Natural killer cell (primary cell): Measurements from ENCODE around the gene AQP9. TPM values are rescaled to one million over a fixed set of nuclear protein-coding genes. Genes with fewer than 3 reads are reported as not detected.
"Not testable (repeated sequence)": the region's sequence is repeated elsewhere in the genome, so short reads cannot be mapped to it uniquely, and the experiment has no call there.

Experiments
- ATAC-seq, 3 donors: fragments of 150-1000 bp in 2 of 3; fragments of 200-7000 bp in 1 of 3; cut with Tn5 transposase; 1 replicate in 1 of 3; 2 replicates in 2 of 3; pipeline ENCODE4 v1.10.0; 2021; ENCODE audit warnings: mild to moderate bottlenecking in 2 of 3, moderate library complexity in 2 of 3
- DNase-seq, 2 donors: peaks; one replicate each; pipeline versions ENCODE4 v3.0.0 to v3.0.0-alpha.2; 2013 to 2021; ENCODE audit warnings: mixed read lengths in 1 of 2
- H3K27ac ChIP-seq: one replicate; pipeline ENCODE4 v1.5.1; 2013; ENCODE audit warnings: mild to moderate bottlenecking, low read length
- H3K27me3 ChIP-seq: one replicate; pipeline ENCODE4 v1.6.1; 2013; ENCODE audit warnings: low read length; ENCODE audit not compliant: control insufficient read depth, insufficient read depth
- H3K36me3 ChIP-seq: one replicate; pipeline ENCODE4 v1.6.1; 2013; ENCODE audit warnings: low read length; ENCODE audit not compliant: control insufficient read depth, insufficient read depth
- H3K4me1 ChIP-seq: one replicate; pipeline ENCODE4 v1.6.1; 2013; ENCODE audit warnings: low read length; ENCODE audit not compliant: control insufficient read depth, insufficient read depth
- H3K4me3 ChIP-seq: one replicate; pipeline ENCODE4 v1.5.1; 2013; ENCODE audit warnings: low read length
- H3K9me3 ChIP-seq: one replicate; pipeline ENCODE4 v1.6.1; 2013; ENCODE audit warnings: low read length; ENCODE audit not compliant: control insufficient read depth, insufficient read depth
- H3K27ac Mint-ChIP-seq, 2 donors: one replicate each; pipeline ENCODE4 v1.8.0; 2022; ENCODE audit warnings: mild to moderate bottlenecking in 2 of 2, mixed read lengths in 2 of 2, moderate library complexity in 1 of 2
- H3K27me3 Mint-ChIP-seq, 2 donors: one replicate each; pipeline ENCODE4 v1.8.0; 2022; ENCODE audit warnings: low read depth in 2 of 2, mixed read lengths in 2 of 2
- H3K36me3 Mint-ChIP-seq: one replicate; pipeline ENCODE4 v1.8.0; 2022; ENCODE audit warnings: mixed read lengths
- H3K4me1 Mint-ChIP-seq, 2 donors: one replicate each; pipeline ENCODE4 v1.8.0; 2022; ENCODE audit warnings: mixed read lengths in 2 of 2
- H3K4me3 Mint-ChIP-seq: one replicate; pipeline ENCODE4 v1.8.0; 2022; ENCODE audit warnings: mild to moderate bottlenecking, moderate library complexity, mixed read lengths
- H3K9me3 Mint-ChIP-seq, 2 donors: one replicate each; pipeline ENCODE4 v1.8.0; 2022; ENCODE audit warnings: mixed read lengths in 2 of 2
- WGBS: methylation state at CpG from one replicate; pipeline ENCODE4 v1.1.7; 2013; ENCODE audit warnings: missing lambda C conversion rate; ENCODE audit not compliant: insufficient coverage; 5-methylcytosine and 5-hydroxymethylcytosine counted together
- intact Hi-C: fragments of 100-400 bp; cut with micrococcal nuclease; formaldehyde crosslinking; loops from one replicate; pipeline ENCODE4 v1.14.2; 2022
- total RNA-seq, 4 donors: library from RNA; stranded (reverse); fragments of 120-200 nt in 1 of 4; gene quantifications; one replicate each; pipeline versions ENCODE4 v1.2.3 to v1.2.4, GENCODE V29; 2013 to 2022
- TF ChIP-seq, protein P1 (sequence below): fragments of 200-600 bp; IDR thresholded peaks from one replicate; pipeline ENCODE4 v1.8.0; 2022; ENCODE audit warnings: antibody characterized with exemption

AQP9 gene
- total RNA-seq, 3 donors from 2014 or later (not counting 1 experiment from before 2014, with no cell fraction given), result 2.4 to 19.7 (median 2.8) TPM

- Mint-ChIP-seq H3K4me1 (no peaks in the 10 kb centered on the region), H3K9me3 (no peaks in the 10 kb centered on the region), H3K4me3 (no peak overlapping the region), H3K27me3 (peaks cover 31 to 82% of the 10 kb centered on the region in 2 donors), H3K36me3 (no peaks in the 10 kb centered on the region), H3K27ac (no peak overlapping the region)
- WGBS, result 58% methylated on average over 3 of the region's 4 CpGs
- Histone ChIP-seq H3K27me3 (peaks cover 5% of the 10 kb centered on the region), H3K27ac (no peak overlapping the region), H3K9me3 (no peaks in the 10 kb centered on the region), H3K4me1 (no peaks in the 10 kb centered on the region), H3K4me3 (no peak overlapping the region), H3K36me3 (no peaks in the 10 kb centered on the region)
- DNase-seq (no peak), ATAC-seq (no peak)
- intact Hi-C loops, result no loop called here
- TF ChIP-seq, protein P1, sequence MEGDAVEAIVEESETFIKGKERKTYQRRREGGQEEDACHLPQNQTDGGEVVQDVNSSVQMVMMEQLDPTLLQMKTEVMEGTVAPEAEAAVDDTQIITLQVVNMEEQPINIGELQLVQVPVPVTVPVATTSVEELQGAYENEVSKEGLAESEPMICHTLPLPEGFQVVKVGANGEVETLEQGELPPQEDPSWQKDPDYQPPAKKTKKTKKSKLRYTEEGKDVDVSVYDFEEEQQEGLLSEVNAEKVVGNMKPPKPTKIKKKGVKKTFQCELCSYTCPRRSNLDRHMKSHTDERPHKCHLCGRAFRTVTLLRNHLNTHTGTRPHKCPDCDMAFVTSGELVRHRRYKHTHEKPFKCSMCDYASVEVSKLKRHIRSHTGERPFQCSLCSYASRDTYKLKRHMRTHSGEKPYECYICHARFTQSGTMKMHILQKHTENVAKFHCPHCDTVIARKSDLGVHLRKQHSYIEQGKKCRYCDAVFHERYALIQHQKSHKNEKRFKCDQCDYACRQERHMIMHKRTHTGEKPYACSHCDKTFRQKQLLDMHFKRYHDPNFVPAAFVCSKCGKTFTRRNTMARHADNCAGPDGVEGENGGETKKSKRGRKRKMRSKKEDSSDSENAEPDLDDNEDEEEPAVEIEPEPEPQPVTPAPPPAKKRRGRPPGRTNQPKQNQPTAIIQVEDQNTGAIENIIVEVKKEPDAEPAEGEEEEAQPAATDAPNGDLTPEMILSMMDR, result no peak
Observed at GRCh38 chr15:58190419-58190818, 52.2 kb downstream of the AQP9 start.

DNA sequence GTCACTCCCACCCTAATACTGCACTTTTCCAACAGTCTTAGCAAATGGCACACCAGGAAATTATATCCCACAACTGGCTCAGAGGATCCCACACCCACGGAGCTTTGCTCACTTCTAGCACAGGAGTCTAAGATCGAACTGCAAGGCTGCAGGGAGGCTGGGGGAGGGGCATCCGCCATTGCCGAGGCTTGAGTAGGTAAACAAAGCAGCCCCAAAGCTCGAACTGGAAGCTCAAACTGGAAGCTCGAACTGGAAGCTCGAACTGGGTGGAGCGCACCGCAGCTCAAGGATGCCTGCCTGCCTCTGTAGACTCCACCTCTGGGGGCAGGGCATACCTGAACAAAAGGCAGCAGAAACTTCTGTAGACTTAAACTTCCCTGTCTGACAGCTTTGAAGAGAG, 55.5 kb downstream of the AQP9 start:
- peaks cover 44 to 81% of the 10 kb centered on the region in 2 donors for H3K27me3 Mint-ChIP-seq
- H3K9me3 Mint-ChIP-seq, H3K4me1 ChIP-seq, DNase-seq, H3K27ac Mint-ChIP-seq, H3K4me3 Mint-ChIP-seq, ATAC-seq, H3K36me3 Mint-ChIP-seq, H3K27me3 ChIP-seq, H3K9me3 ChIP-seq, H3K4me1 Mint-ChIP-seq, H3K36me3 ChIP-seq, H3K4me3 ChIP-seq, intact Hi-C loops, H3K27ac ChIP-seq: not testable (repeated sequence)
- WGBS, result 85% methylated on average over 9 of the region's 9 CpGs

DNA sequence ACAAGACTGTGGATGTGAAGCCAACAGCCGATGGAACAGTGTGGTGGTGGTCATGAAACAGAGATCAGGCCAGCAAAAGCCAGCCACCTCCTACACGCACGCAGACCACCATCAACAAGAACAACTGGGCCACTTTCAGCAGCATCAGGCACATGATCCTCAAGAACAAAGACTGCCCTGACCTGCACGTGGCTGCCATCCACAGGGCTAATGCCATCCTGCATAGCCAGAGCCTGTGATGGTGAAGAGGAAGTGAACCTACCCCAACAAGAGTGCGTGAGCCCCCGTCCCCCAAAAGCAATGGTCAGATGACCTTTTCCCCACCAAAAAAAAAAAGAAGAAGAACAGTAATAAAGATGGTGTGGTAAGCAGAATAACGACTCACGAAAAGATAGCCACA, 62.6 kb downstream of the AQP9 start:
- Histone ChIP-seq H3K4me3 (no peak overlapping the region), H3K27ac (no peak overlapping the region), H3K27me3 (no peaks in the 10 kb centered on the region), H3K36me3 (no peaks in the 10 kb centered on the region), H3K9me3 (no peaks in the 10 kb centered on the region), H3K4me1 (no peaks in the 10 kb centered on the region)
- H3K27me3 Mint-ChIP-seq, result peaks cover 28 to 40% of the 10 kb centered on the region in 2 donors
- DNase-seq, result no peak
- intact Hi-C loops, result no loop called here
- no peaks in the 10 kb centered on the region for H3K4me1 Mint-ChIP-seq
- H3K9me3 Mint-ChIP-seq, result no peaks in the 10 kb centered on the region
- TF ChIP-seq, protein P1, result no peak
- no peak overlapping the region for H3K27ac Mint-ChIP-seq
- no peaks in the 10 kb centered on the region for H3K36me3 Mint-ChIP-seq
- WGBS, result 93% methylated on average over 6 of the region's 8 CpGs
- no peak overlapping the region for H3K4me3 Mint-ChIP-seq
- no peak for ATAC-seq

- ATAC-seq, result no peak
- H3K4me3 ChIP-seq, result no peak overlapping the region
- H3K27ac Mint-ChIP-seq, result no peak overlapping the region
- no peaks in the 10 kb centered on the region for H3K36me3 ChIP-seq
- no peaks in the 10 kb centered on the region for H3K9me3 ChIP-seq
- no peaks in the 10 kb centered on the region for H3K27me3 ChIP-seq
- no peaks in the 10 kb centered on the region for H3K9me3 Mint-ChIP-seq
- H3K27me3 Mint-ChIP-seq, result peaks cover 20 to 33% of the 10 kb centered on the region in 2 donors
- intact Hi-C loops, result no loop called here
- no peak overlapping the region for H3K4me3 Mint-ChIP-seq
- DNase-seq, result no peak
- H3K4me1 ChIP-seq, result no peaks in the 10 kb centered on the region
- H3K36me3 Mint-ChIP-seq, result no peaks in the 10 kb centered on the region
- H3K4me1 Mint-ChIP-seq, result no peaks in the 10 kb centered on the region
- no peak overlapping the region for H3K27ac ChIP-seq
- TF ChIP-seq, protein P1, result no peak
Observed at GRCh38 chr15:58201516-58201915, 63.3 kb downstream of the AQP9 start.
